Kidney epithelial cell (primary cell): ENCODE results near the gene KCNMB2. TPM values are rescaled to one million over a fixed set of nuclear protein-coding genes. Genes with fewer than 3 reads are reported as not detected.

Experiments
- DNase-seq: peaks from one replicate; pipeline ENCODE4 v3.0.0-alpha.2; 2010; ENCODE audit warnings: low read depth
- H3K27me3 ChIP-seq: 2 replicates; pipeline ENCODE4 v1.6.0; 2011; ENCODE audit warnings: low read length; ENCODE audit not compliant: control insufficient read depth, insufficient read depth
- H3K36me3 ChIP-seq: 2 replicates; pipeline ENCODE4 v1.5.1; 2011; ENCODE audit warnings: low read length; ENCODE audit not compliant: control insufficient read depth, insufficient read depth
- H3K4me3 ChIP-seq: 2 replicates; pipeline ENCODE4 v1.5.1; 2011; ENCODE audit warnings: low read depth, mild to moderate bottlenecking, control low read depth, low read length
- CTCF ChIP-seq: IDR thresholded peaks from 2 replicates; pipeline ENCODE4 v1.5.1; 2011; ENCODE audit warnings: mild to moderate bottlenecking, moderate library complexity, low read length, control low read depth, inconsistent platforms; ENCODE audit not compliant: insufficient read depth, poor library complexity, severe bottlenecking
- total RNA-seq: library from RNA; depleted of rRNA; stranded (reverse); fragments of >200 nt; gene quantifications from 2 replicates; pipeline ENCODE4 v1.2.3, GENCODE V29; 2015

Gene KCNMB2
- total RNA-seq, 1 donor from 2014 or later: 3.6 TPM

- no peaks in the 10 kb centered on the region for H3K27me3 ChIP-seq
- H3K4me3 ChIP-seq: no peak overlapping the region
- no peaks in the 10 kb centered on the region for H3K36me3 ChIP-seq
- no peak for DNase-seq
- TF ChIP-seq CTCF: no peak
Measured at GRCh38 chr3:178562143-178562946, 26.1 kb downstream of the KCNMB2 start.

GRCh38 chr3:178562947-178563232 is 26.7 kb downstream of the KCNMB2 start:
- TF ChIP-seq CTCF: no peak
- Histone ChIP-seq H3K36me3 (no peaks in the 10 kb centered on the region), H3K4me3 (no peak overlapping the region), H3K27me3 (no peaks in the 10 kb centered on the region)
- DNase-seq: no peak

GRCh38 chr3:178567611-178568010 is 31.4 kb downstream of the KCNMB2 start:
- no peak overlapping the region for H3K4me3 ChIP-seq
- no peaks in the 10 kb centered on the region for H3K36me3 ChIP-seq
- TF ChIP-seq CTCF: no peak
- H3K27me3 ChIP-seq: no peaks in the 10 kb centered on the region
- no peak for DNase-seq

- H3K27me3 ChIP-seq: no peaks in the 10 kb centered on the region
- H3K4me3 ChIP-seq: no peak overlapping the region
- TF ChIP-seq CTCF: no peak
- H3K36me3 ChIP-seq: no peaks in the 10 kb centered on the region
- DNase-seq: no peak
Measured at GRCh38 chr3:178568155-178568731, 32.0 kb downstream of the KCNMB2 start.

- no peak for DNase-seq
- Histone ChIP-seq H3K27me3 (no peaks in the 10 kb centered on the region), H3K4me3 (no peak overlapping the region), H3K36me3 (no peaks in the 10 kb centered on the region)
- no peak for TF ChIP-seq CTCF
Measured at GRCh38 chr3:178568911-178569310, 32.7 kb downstream of the KCNMB2 start.

GRCh38 chr3:178569826-178570225 is 33.6 kb downstream of the KCNMB2 start:
- no peaks in the 10 kb centered on the region for H3K27me3 ChIP-seq
- H3K36me3 ChIP-seq: no peaks in the 10 kb centered on the region
- no peak for TF ChIP-seq CTCF
- no peak overlapping the region for H3K4me3 ChIP-seq
- DNase-seq: no peak
